IPS-18a (cell line): ENCODE results near the gene SHISA9.

Experiments used
- H3K27ac ChIP-seq: one replicate; pipeline ENCODE4 v1.5.1; 2013; ENCODE audit warnings: low read length
- H3K27me3 ChIP-seq: one replicate; pipeline ENCODE4 v1.6.1; 2013; ENCODE audit warnings: mild to moderate bottlenecking, low read length; ENCODE audit not compliant: control insufficient read depth, insufficient read depth
- H3K36me3 ChIP-seq: one replicate; pipeline ENCODE4 v1.6.1; 2013; ENCODE audit warnings: low read depth, low read length; ENCODE audit not compliant: control insufficient read depth
- H3K4me1 ChIP-seq: one replicate; pipeline ENCODE4 v1.6.1; 2013; ENCODE audit warnings: low read depth, low read length; ENCODE audit not compliant: control insufficient read depth
- H3K4me3 ChIP-seq: one replicate; pipeline ENCODE4 v1.5.1; 2013; ENCODE audit warnings: low read length
- H3K9ac ChIP-seq: one replicate; pipeline ENCODE4 v1.6.1; 2013; ENCODE audit warnings: mild to moderate bottlenecking, low read length, moderate library complexity
- H3K9me3 ChIP-seq: one replicate; pipeline ENCODE4 v1.6.1; 2013; ENCODE audit warnings: low read depth, low read length; ENCODE audit not compliant: control insufficient read depth

Gene SHISA9

GRCh38 chr16:12994402-12994801 is 93.0 kb downstream of the SHISA9 start:
- H3K9me3 ChIP-seq, result no peaks in the 10 kb centered on the region

GRCh38 chr16:12995721-12996372 is 94.4 kb downstream of the SHISA9 start:
- Histone ChIP-seq H3K9ac (no peak overlapping the region), H3K27ac (no peak overlapping the region), H3K4me3 (no peak overlapping the region), H3K4me1 (peaks cover 5% of the 10 kb centered on the region), H3K9me3 (no peaks in the 10 kb centered on the region), H3K27me3 (no peaks in the 10 kb centered on the region), H3K36me3 (no peaks in the 10 kb centered on the region)

More at GRCh38 chr16:12994402-12994801, 93.0 kb downstream of the SHISA9 start:
- Histone ChIP-seq H3K4me1 (peaks cover 5% of the 10 kb centered on the region), H3K4me3 (no peak overlapping the region), H3K9ac (no peak overlapping the region), H3K27me3 (no peaks in the 10 kb centered on the region), H3K27ac (no peak overlapping the region), H3K36me3 (no peaks in the 10 kb centered on the region)

GRCh38 chr16:12998361-12999085 is 97.1 kb downstream of the SHISA9 start:
- Histone ChIP-seq H3K27me3 (no peaks in the 10 kb centered on the region), H3K27ac (no peak overlapping the region), H3K4me3 (no peak overlapping the region), H3K9me3 (no peaks in the 10 kb centered on the region), H3K9ac (no peak overlapping the region), H3K4me1 (peaks cover 5% of the 10 kb centered on the region), H3K36me3 (no peaks in the 10 kb centered on the region)

- Histone ChIP-seq H3K4me1 (peaks cover 5% of the 10 kb centered on the region), H3K4me3 (no peak overlapping the region), H3K9me3 (no peaks in the 10 kb centered on the region), H3K9ac (no peak overlapping the region), H3K36me3 (no peaks in the 10 kb centered on the region), H3K27me3 (no peaks in the 10 kb centered on the region), H3K27ac (no peak overlapping the region)
These were observed 98.0 kb downstream of the SHISA9 start for GRCh38 chr16:12999368-12999767.

GRCh38 chr16:13005721-13006247 is 104.4 kb downstream of the SHISA9 start:
- Histone ChIP-seq H3K27ac (no peak overlapping the region), H3K4me3 (no peak overlapping the region), H3K9me3 (no peaks in the 10 kb centered on the region), H3K4me1 (no peaks in the 10 kb centered on the region), H3K9ac (no peak overlapping the region), H3K27me3 (no peaks in the 10 kb centered on the region), H3K36me3 (no peaks in the 10 kb centered on the region)

GRCh38 chr16:13012601-13013000 is 111.2 kb downstream of the SHISA9 start:
- Histone ChIP-seq H3K4me1 (peaks cover 26% of the 10 kb centered on the region), H3K9ac (no peak overlapping the region), H3K27ac (no peak overlapping the region), H3K9me3 (no peaks in the 10 kb centered on the region), H3K36me3 (no peaks in the 10 kb centered on the region), H3K4me3 (no peak overlapping the region), H3K27me3 (no peaks in the 10 kb centered on the region)

GRCh38 chr16:13013043-13013442 is 111.6 kb downstream of the SHISA9 start:
- H3K4me3 ChIP-seq, result no peak overlapping the region
- H3K27me3 ChIP-seq, result no peaks in the 10 kb centered on the region
- H3K36me3 ChIP-seq, result no peaks in the 10 kb centered on the region
- H3K9ac ChIP-seq, result no peak overlapping the region
- no peaks in the 10 kb centered on the region for H3K9me3 ChIP-seq
- H3K27ac ChIP-seq, result no peak overlapping the region
- peaks cover 31% of the 10 kb centered on the region for H3K4me1 ChIP-seq

GRCh38 chr16:13014476-13014875 is 113.1 kb downstream of the SHISA9 start:
- H3K4me3 ChIP-seq, result no peak overlapping the region
- H3K9me3 ChIP-seq, result no peaks in the 10 kb centered on the region
- no peaks in the 10 kb centered on the region for H3K27me3 ChIP-seq
- no peak overlapping the region for H3K27ac ChIP-seq
- H3K36me3 ChIP-seq, result no peaks in the 10 kb centered on the region
- no peak overlapping the region for H3K9ac ChIP-seq
- H3K4me1 ChIP-seq, result peaks cover 38% of the 10 kb centered on the region

GRCh38 chr16:13018026-13018425 is 116.6 kb downstream of the SHISA9 start:
- peak overlapping the region; percentile 4 for H3K4me3 ChIP-seq
- no peaks in the 10 kb centered on the region for H3K27me3 ChIP-seq
- H3K9me3 ChIP-seq, result no peaks in the 10 kb centered on the region
- H3K27ac ChIP-seq, result no peak overlapping the region
- peaks cover 31% of the 10 kb centered on the region for H3K4me1 ChIP-seq
- H3K36me3 ChIP-seq, result no peaks in the 10 kb centered on the region
- no peak overlapping the region for H3K9ac ChIP-seq

GRCh38 chr16:13021996-13022395 is 120.6 kb downstream of the SHISA9 start:
- peaks cover 12% of the 10 kb centered on the region for H3K4me1 ChIP-seq
- no peak overlapping the region for H3K4me3 ChIP-seq
- no peak overlapping the region for H3K9ac ChIP-seq
- H3K9me3 ChIP-seq, result no peaks in the 10 kb centered on the region
- no peaks in the 10 kb centered on the region for H3K27me3 ChIP-seq
- no peaks in the 10 kb centered on the region for H3K36me3 ChIP-seq
- no peak overlapping the region for H3K27ac ChIP-seq

GRCh38 chr16:13029786-13030185 is 128.4 kb downstream of the SHISA9 start:
- Histone ChIP-seq H3K9me3 (no peaks in the 10 kb centered on the region), H3K27me3 (no peaks in the 10 kb centered on the region), H3K36me3 (no peaks in the 10 kb centered on the region), H3K4me3 (no peak overlapping the region), H3K9ac (no peak overlapping the region), H3K27ac (no peak overlapping the region), H3K4me1 (no peaks in the 10 kb centered on the region)

GRCh38 chr16:13030769-13031168 is 129.4 kb downstream of the SHISA9 start:
- Histone ChIP-seq H3K9ac (no peak overlapping the region), H3K4me3 (no peak overlapping the region), H3K36me3 (no peaks in the 10 kb centered on the region), H3K4me1 (no peaks in the 10 kb centered on the region), H3K27me3 (no peaks in the 10 kb centered on the region), H3K9me3 (no peaks in the 10 kb centered on the region), H3K27ac (no peak overlapping the region)
